Activated CD4-positive, CD25-positive, alpha-beta regulatory T cell treated with anti-CD3 and anti-CD28 coated beads, Interleukin-2, amount 50 U/mL, for 16 hours (primary cell): ENCODE results near the gene ITPRID1.

Source experiments
- DNase-seq: peaks from one replicate; pipeline ENCODE4 v3.0.0-alpha.2; 2020; ENCODE audit warnings: low read depth, low spot score

The ITPRID1 gene

GRCh38 chr7:31633894-31634494 lies 120.1 kb downstream of the ITPRID1 start:
- DNase-seq = no peak

DNA sequence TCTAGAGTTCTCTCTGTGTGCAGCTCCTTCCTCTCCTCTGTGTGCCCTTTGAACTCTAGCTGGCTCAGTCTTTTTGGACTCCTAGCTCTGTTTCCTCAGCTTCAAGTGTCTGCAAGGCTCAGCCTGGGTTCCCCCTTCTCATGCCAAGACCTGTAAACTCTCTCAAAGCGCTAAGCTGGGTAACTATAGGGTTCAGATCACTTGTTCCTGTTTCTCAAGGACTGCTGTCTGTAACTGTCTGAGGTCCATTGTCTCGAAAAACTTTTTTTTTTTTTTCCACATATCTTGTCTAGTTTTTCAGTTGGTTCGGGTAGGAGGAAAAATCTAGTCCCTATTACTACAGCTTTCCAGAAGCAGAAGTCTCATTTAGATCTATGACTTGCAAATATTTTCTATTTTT lies 126.5 kb downstream of the ITPRID1 start:
- DNase-seq = no peak

GRCh38 chr7:31642681-31643115 lies 128.8 kb downstream of the ITPRID1 start:
- DNase-seq = no peak

- DNase-seq = no peak
Observed at GRCh38 chr7:31646942-31647341, 133.1 kb downstream of the ITPRID1 start.

DNA sequence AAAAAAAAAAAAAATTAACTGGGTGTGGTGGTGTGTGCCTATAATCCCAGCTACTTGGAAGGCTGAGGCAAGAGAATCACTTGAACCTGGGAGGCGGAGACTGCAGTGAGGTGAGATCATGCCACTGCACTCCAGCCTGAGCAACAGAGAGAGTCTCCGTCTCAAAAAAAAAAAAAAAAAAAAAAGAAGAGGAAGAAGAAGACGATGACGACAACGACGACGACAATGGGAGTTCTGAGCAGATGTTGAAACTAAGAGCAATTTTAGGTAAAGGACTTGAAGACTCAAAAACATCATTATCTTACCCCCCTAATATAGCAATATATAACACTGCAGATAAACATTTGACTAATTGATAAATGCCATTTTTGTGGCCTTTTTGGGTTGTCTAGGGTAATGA lies 133.6 kb downstream of the ITPRID1 start:
- DNase-seq = no peak

- DNase-seq = no peak
Observed at GRCh38 chr7:31648288-31648687, 134.4 kb downstream of the ITPRID1 start.

GRCh38 chr7:31648880-31649279 lies 135.0 kb downstream of the ITPRID1 start:
- DNase-seq = no peak

GRCh38 chr7:31651234-31652062 lies 137.6 kb downstream of the ITPRID1 start:
- DNase-seq = no peak

DNA sequence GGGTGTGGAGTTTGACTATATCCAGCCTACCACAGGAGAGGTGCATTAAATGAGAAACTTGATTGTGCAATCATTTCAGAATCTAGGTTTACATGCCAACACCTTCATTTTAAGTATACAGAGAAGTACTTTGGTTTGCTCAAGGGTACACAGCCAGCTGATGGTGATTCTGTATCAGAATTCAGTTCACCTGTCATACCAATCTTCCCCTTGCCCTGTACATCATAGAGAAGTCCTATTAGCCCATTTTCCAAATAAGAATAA lies 138.1 kb downstream of the ITPRID1 start:
- DNase-seq = no peak

GRCh38 chr7:31663072-31663471 lies 149.2 kb downstream of the ITPRID1 start:
- no peak for DNase-seq

- DNase-seq = no peak
Observed at GRCh38 chr7:31664890-31665289, 151.0 kb downstream of the ITPRID1 start.

- no peak for DNase-seq
Observed at GRCh38 chr7:31665546-31665945, 151.7 kb downstream of the ITPRID1 start.

DNA sequence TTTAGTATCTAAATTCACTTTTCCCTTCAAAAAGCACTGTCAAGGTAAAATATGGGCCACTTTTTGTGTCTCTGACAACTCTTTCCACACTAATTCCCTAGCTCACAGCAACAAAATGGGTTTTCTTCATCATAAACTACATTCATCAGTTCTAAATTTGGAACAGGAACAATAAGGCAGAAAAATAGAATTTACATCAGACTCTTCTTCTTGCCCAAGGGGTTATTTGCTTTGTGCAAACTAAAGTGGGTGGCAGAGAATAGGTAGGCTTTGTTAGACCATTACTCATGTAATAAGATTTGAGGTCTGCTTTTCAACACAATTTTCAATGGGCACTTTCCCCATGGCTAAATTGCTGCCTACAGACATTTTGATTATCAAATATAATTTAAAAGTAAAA lies 155.6 kb downstream of the ITPRID1 start:
- DNase-seq = no peak

DNA sequence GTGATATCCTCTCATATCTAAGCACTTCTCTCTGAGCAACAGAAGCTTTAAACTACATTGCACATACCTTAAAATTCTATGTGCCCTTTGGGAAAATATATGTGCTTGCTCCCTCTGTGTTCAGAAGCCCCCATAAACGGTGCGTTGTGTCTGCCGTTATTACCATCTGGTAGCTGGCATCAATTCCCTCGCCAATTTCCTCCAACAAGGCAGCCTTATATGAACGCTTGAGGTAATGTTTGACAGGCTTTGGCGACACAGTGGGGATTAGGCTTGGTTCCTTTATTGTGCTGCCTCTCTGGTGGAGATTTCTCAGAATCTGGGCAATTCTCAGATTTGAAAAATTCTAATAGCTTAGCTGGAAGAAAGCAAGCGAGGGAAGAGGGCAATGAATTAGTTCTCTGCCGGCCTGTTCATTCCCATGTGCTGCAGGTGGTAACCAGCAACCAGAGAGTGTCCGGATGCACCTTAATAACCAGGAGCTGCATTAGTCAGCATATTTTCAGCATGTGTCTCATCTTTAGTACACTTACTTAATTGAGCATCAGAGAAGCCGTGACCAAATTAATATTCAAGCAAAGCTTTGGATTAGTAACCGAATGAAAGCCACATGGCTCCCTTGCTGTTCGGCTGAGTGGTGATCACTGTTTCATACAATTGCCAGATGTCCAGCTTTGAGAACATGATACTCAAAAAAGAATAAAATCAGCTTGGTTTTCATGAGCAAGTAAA lies 165.8 kb downstream of the ITPRID1 start:
- DNase-seq = no peak

GRCh38 chr7:31683445-31684225 lies 169.7 kb downstream of the ITPRID1 start:
- DNase-seq = no peak

- no peak for DNase-seq
Observed at GRCh38 chr7:31687024-31687748, 173.3 kb downstream of the ITPRID1 start, which contains the start of gene PPP1R17. TSS of gene PPP1R17 (plus strand) at chr7:31687215. CDS start at chr7:31692442, 5,227 bp downstream.

GRCh38 chr7:31688372-31688771 lies 174.5 kb downstream of the ITPRID1 start:
- no peak for DNase-seq

DNA sequence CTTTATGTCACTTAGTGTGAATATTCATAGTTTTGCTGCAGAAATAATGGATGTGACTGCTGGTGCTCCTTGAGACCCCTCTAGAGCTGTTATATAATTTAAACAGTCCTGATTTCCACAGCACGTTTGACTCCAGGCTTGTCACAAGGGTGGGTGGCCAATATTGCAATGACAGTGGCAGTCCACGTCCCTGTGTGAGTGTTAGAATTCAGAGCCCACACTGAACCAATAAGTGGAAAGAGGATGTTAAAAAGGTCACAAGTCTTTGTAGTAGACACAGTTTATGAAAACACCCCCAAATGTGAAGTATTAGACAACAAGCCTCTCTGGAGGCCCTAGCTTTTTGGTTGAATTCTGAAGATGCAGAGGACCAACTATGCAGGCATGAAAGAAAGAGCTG lies 175.1 kb downstream of the ITPRID1 start:
- no peak for DNase-seq

DNA sequence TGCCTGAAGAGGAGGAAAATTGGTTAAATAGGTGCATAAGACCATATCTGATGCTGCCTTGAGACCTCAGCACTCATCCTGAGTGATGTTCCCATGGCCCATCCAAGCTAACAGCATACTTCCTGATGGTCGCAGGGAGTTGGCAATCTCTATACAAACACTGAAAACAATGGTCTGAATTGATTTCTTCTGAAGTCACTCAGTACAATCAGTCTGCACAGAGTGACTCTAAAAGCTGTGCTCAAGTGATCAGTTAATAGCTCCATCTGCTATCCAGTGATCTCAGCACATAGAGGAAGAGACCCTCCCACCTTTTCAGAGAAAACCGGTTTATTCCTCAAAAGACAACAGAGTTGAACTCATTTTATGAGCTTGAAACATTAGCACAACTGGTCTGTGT lies 177.0 kb downstream of the ITPRID1 start:
- no peak for DNase-seq

- DNase-seq = no peak
Observed at GRCh38 chr7:31692451-31692850, 178.6 kb downstream of the ITPRID1 start.

- DNase-seq = no peak
Observed at GRCh38 chr7:31692871-31693270, 179.0 kb downstream of the ITPRID1 start.
